GM18909 (cell line): ENCODE data around the gene BBS10.
"Not testable (repeated sequence)": the region's sequence is repeated elsewhere in the genome, so short reads cannot be mapped to it uniquely, and the experiment has no call there.

Source experiments
- ATAC-seq: cut with Tn5 transposase; IDR thresholded peaks from one replicate; pipeline ENCODE4 v1.9.1; 2021; ENCODE audit warnings: mild to moderate bottlenecking; ENCODE audit not compliant: unreplicated experiment, poor library complexity

The BBS10 gene

GRCh38 chr12:76337583-76337982 lies 10.6 kb downstream of the BBS10 start:
- ATAC-seq = no peak

GRCh38 chr12:76332606-76333005 lies 15.6 kb downstream of the BBS10 start:
- ATAC-seq = no peak

GRCh38 chr12:76329606-76330005 lies 18.6 kb downstream of the BBS10 start:
- ATAC-seq = no peak

- ATAC-seq = no peak
These were observed 19.1 kb downstream of the BBS10 start for GRCh38 chr12:76329159-76329558.

GRCh38 chr12:76319595-76320319 lies 28.5 kb downstream of the BBS10 start:
- not testable (repeated sequence) for ATAC-seq

GRCh38 chr12:76318773-76319594 lies 29.2 kb downstream of the BBS10 start:
- no peak for ATAC-seq

- no peak for ATAC-seq
These were observed 30.2 kb downstream of the BBS10 start for GRCh38 chr12:76317976-76318375.

- ATAC-seq = no peak
These were observed 31.7 kb downstream of the BBS10 start for GRCh38 chr12:76316468-76316867.

GRCh38 chr12:76313299-76313698 lies 34.9 kb downstream of the BBS10 start:
- no peak for ATAC-seq

GRCh38 chr12:76312315-76312714 lies 35.9 kb downstream of the BBS10 start:
- no peak for ATAC-seq

- ATAC-seq = no peak
These were observed 36.4 kb downstream of the BBS10 start for GRCh38 chr12:76311796-76312195.

- ATAC-seq = no peak
These were observed 38.1 kb downstream of the BBS10 start for GRCh38 chr12:76310110-76310509.

GRCh38 chr12:76308866-76309265 lies 39.3 kb downstream of the BBS10 start:
- ATAC-seq = no peak

- ATAC-seq = no peak
These were observed 41.1 kb downstream of the BBS10 start for GRCh38 chr12:76307083-76307482.

- no peak for ATAC-seq
These were observed 44.2 kb downstream of the BBS10 start for GRCh38 chr12:76303989-76304460.

GRCh38 chr12:76303365-76303764 lies 44.9 kb downstream of the BBS10 start:
- ATAC-seq = no peak

- ATAC-seq = no peak
These were observed 47.9 kb downstream of the BBS10 start for GRCh38 chr12:76300297-76300665.

- no peak for ATAC-seq
These were observed 48.5 kb downstream of the BBS10 start for GRCh38 chr12:76299536-76300296.
